WTC11 (cell line): ENCODE data around the gene CCDC152. TPM values are rescaled to one million over a fixed set of nuclear protein-coding genes. Genes with fewer than 3 reads are reported as not detected.

Experiments
- ATAC-seq: fragments of 200-7000 bp; cut with Tn5 transposase; 2 replicates; pipeline ENCODE4 v1.10.0; 2021; ENCODE audit warnings: mild to moderate bottlenecking, moderate library complexity
- CTCF ChIA-PET: fragments of 300-600 bp; sonication (Branson Sonifier 250); formaldehyde crosslinking; loops from one replicate; lab custom pipeline; 2021; ENCODE audit warnings: antibody characterized with exemption; lab: Charles Lee
- POLR2A ChIA-PET: fragments of 350-600 bp; sonication (Branson Sonifier 250); formaldehyde crosslinking; loops from one replicate; lab custom pipeline; 2021; ENCODE audit warnings: antibody characterized with exemption; lab: Charles Lee
- DNase-seq: peaks from one replicate; pipeline ENCODE4 v3.0.0; 2021; ENCODE audit warnings: low spot score
- H3K27ac Mint-ChIP-seq: 2 replicates; pipeline ENCODE4 v1.8.0; 2021; ENCODE audit warnings: mixed read lengths
- H3K27me3 Mint-ChIP-seq: 2 replicates; pipeline ENCODE4 v1.8.0; 2021; ENCODE audit warnings: low read depth, mild to moderate bottlenecking, moderate library complexity, mixed read lengths
- H3K36me3 Mint-ChIP-seq: 2 replicates; pipeline ENCODE4 v1.8.0; 2021; ENCODE audit warnings: mixed read lengths
- H3K4me1 Mint-ChIP-seq: 2 replicates; pipeline ENCODE4 v1.8.0; 2022; ENCODE audit warnings: mixed read lengths
- H3K4me3 Mint-ChIP-seq: 2 replicates; pipeline ENCODE4 v1.8.0; 2021; ENCODE audit warnings: mild to moderate bottlenecking, moderate library complexity, mixed read lengths
- H3K9me3 Mint-ChIP-seq: 2 replicates; pipeline ENCODE4 v1.8.0; 2021; ENCODE audit warnings: mixed read lengths
- CREB1 ChIP-seq: sonication (generic); formaldehyde crosslinking; IDR thresholded peaks from 2 replicates; pipeline ENCODE4 v1.8.0; 2023; ENCODE audit warnings: mild to moderate bottlenecking, missing genetic modification reagents
- E2F5 ChIP-seq: sonication (generic); formaldehyde crosslinking; IDR thresholded peaks from 2 replicates; pipeline ENCODE4 v1.8.1; 2022; ENCODE audit warnings: mild to moderate bottlenecking, moderate library complexity, missing genetic modification reagents
- EMX1 ChIP-seq: fragments of 250-450 bp; sonication (Bioruptor Pico); IDR thresholded peaks from 2 replicates; pipeline ENCODE4 v1.8.0; 2021; ENCODE audit warnings: mild to moderate bottlenecking
- ETV6 ChIP-seq: sonication (generic); formaldehyde crosslinking; IDR thresholded peaks from 2 replicates; pipeline ENCODE4 v1.8.1; 2022; ENCODE audit warnings: mild to moderate bottlenecking, missing genetic modification reagents
- FOXP1 ChIP-seq: sonication (generic); formaldehyde crosslinking; IDR thresholded peaks from 2 replicates; pipeline ENCODE4 v1.8.0; 2022; ENCODE audit warnings: missing genetic modification reagents, mild to moderate bottlenecking, moderate library complexity, borderline replicate concordance
- IRF1 ChIP-seq: sonication (generic); formaldehyde crosslinking; IDR thresholded peaks from 2 replicates; pipeline ENCODE4 v1.8.0; 2023; ENCODE audit warnings: missing genetic modification reagents
- JAZF1 ChIP-seq: fragments of 250-450 bp; sonication (Bioruptor Pico); IDR thresholded peaks from 2 replicates; pipeline ENCODE4 v1.9.0; 2021; ENCODE audit warnings: moderate library complexity, mild to moderate bottlenecking, inconsistent platforms
- JUN ChIP-seq: sonication (generic); formaldehyde crosslinking; IDR thresholded peaks from 2 replicates; pipeline ENCODE4 v1.8.0; 2023; ENCODE audit warnings: mild to moderate bottlenecking, missing genetic modification reagents
- KAT7 ChIP-seq: sonication (generic); formaldehyde crosslinking; IDR thresholded peaks from 2 replicates; pipeline ENCODE4 v1.8.1; 2023; ENCODE audit warnings: missing genetic modification reagents, mild to moderate bottlenecking, borderline replicate concordance
- SMAD3 ChIP-seq: sonication (generic); formaldehyde crosslinking; IDR thresholded peaks from 2 replicates; pipeline ENCODE4 v1.8.0; 2022; ENCODE audit warnings: missing genetic modification reagents, mild to moderate bottlenecking, borderline replicate concordance
- TCF7 ChIP-seq: sonication (generic); formaldehyde crosslinking; IDR thresholded peaks from 2 replicates; pipeline ENCODE4 v1.8.0; 2022; ENCODE audit warnings: mild to moderate bottlenecking, low read depth, missing genetic modification reagents, moderate library complexity
- ZNF396 ChIP-seq: fragments of 250-450 bp; sonication (Bioruptor Pico); IDR thresholded peaks from 2 replicates; pipeline ENCODE4 v1.8.0; 2021; ENCODE audit warnings: mild to moderate bottlenecking, moderate library complexity, borderline replicate concordance
- ZNF416 ChIP-seq: fragments of 250-450 bp; sonication (Bioruptor Pico); IDR thresholded peaks from 2 replicates; pipeline ENCODE4 v1.9.0; 2021; ENCODE audit warnings: mild to moderate bottlenecking, inconsistent platforms
- total RNA-seq: library from RNA; stranded (reverse); gene quantifications from 3 replicates; pipeline ENCODE4 v1.2.3, GENCODE V29; 2021
- TF ChIP-seq, protein P1 (sequence below): sonication (generic); formaldehyde crosslinking; IDR thresholded peaks from 2 replicates; pipeline ENCODE4 v1.8.0; 2022; ENCODE audit warnings: mild to moderate bottlenecking, missing genetic modification reagents
- TF ChIP-seq, protein P2 (sequence below): sonication (generic); formaldehyde crosslinking; IDR thresholded peaks from 2 replicates; pipeline ENCODE4 v1.8.0; 2022; ENCODE audit warnings: mild to moderate bottlenecking, missing genetic modification reagents
- TF ChIP-seq, protein P3 (sequence below): sonication (generic); formaldehyde crosslinking; IDR thresholded peaks from 2 replicates; pipeline ENCODE4 v1.8.1; 2022; ENCODE audit warnings: mild to moderate bottlenecking, missing genetic modification reagents, moderate library complexity, borderline replicate concordance

The CCDC152 gene
- total RNA-seq, 1 experiment from 2014 or later, result 15.1 TPM

DNA sequence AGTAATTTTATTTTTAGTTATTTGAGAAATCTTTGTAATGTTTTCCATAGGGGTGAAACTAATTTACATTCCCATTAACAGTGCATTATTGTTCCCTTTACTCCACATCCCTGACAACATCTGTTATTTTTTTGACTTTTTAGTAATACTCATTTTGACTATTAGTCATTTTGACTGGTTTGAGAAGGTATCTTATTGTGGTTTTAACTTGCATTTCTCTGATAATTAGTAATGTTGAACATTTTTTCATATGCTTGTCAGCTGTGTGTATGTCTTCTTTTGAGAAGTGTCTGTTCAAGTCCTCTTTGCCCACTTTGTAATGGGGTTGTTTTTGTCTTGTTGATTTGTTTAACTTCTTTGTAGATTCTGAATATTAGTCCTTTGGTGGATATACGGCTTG, 27.5 kb downstream of the CCDC152 start:
- Mint-ChIP-seq H3K27ac (no peak overlapping the region), H3K36me3 (peaks cover 38% of the 10 kb centered on the region), H3K4me3 (no peak overlapping the region), H3K9me3 (peaks cover 38% of the 10 kb centered on the region), H3K4me1 (0 out of 2 replicates have a peak, but pooled peaks cover 7% of the 10 kb centered on the region), H3K27me3 (no peaks in the 10 kb centered on the region)
- TF ChIP-seq CREB1 (CRISPR knock-in tag) (no peak), JAZF1 (CRISPR knock-in tag) (no peak), JUN (CRISPR knock-in tag) (no peak), ZNF416 (CRISPR knock-in tag) (no peak), E2F5 (no peak), ETV6 (CRISPR knock-in tag) (no peak), EMX1 (CRISPR knock-in tag) (no peak), KAT7 (CRISPR knock-in tag) (no peak), IRF1 (CRISPR knock-in tag) (no peak), SMAD3 (CRISPR knock-in tag) (no peak)
- TF ChIP-seq, protein P1, sequence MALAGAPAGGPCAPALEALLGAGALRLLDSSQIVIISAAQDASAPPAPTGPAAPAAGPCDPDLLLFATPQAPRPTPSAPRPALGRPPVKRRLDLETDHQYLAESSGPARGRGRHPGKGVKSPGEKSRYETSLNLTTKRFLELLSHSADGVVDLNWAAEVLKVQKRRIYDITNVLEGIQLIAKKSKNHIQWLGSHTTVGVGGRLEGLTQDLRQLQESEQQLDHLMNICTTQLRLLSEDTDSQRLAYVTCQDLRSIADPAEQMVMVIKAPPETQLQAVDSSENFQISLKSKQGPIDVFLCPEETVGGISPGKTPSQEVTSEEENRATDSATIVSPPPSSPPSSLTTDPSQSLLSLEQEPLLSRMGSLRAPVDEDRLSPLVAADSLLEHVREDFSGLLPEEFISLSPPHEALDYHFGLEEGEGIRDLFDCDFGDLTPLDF, result no peak
- TF ChIP-seq, protein P2, sequence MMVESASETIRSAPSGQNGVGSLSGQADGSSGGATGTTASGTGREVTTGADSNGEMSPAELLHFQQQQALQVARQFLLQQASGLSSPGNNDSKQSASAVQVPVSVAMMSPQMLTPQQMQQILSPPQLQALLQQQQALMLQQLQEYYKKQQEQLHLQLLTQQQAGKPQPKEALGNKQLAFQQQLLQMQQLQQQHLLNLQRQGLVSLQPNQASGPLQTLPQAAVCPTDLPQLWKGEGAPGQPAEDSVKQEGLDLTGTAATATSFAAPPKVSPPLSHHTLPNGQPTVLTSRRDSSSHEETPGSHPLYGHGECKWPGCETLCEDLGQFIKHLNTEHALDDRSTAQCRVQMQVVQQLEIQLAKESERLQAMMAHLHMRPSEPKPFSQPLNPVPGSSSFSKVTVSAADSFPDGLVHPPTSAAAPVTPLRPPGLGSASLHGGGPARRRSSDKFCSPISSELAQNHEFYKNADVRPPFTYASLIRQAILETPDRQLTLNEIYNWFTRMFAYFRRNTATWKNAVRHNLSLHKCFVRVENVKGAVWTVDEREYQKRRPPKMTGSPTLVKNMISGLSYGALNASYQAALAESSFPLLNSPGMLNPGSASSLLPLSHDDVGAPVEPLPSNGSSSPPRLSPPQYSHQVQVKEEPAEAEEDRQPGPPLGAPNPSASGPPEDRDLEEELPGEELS (CRISPR knock-in tag), result no peak
- TF ChIP-seq, protein P3, sequence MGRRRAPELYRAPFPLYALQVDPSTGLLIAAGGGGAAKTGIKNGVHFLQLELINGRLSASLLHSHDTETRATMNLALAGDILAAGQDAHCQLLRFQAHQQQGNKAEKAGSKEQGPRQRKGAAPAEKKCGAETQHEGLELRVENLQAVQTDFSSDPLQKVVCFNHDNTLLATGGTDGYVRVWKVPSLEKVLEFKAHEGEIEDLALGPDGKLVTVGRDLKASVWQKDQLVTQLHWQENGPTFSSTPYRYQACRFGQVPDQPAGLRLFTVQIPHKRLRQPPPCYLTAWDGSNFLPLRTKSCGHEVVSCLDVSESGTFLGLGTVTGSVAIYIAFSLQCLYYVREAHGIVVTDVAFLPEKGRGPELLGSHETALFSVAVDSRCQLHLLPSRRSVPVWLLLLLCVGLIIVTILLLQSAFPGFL, result no peak
- ATAC-seq (no peak), DNase-seq (no peak)
- ChIA-PET POLR2A (no interaction called here), CTCF (interaction anchor here (0.8 kb wide), 1 partner anchor 283 kb away, joined by 3 read pairs; no protein-coding TSS in a partner anchor)

GRCh38 chr5:42785756-42786155, 29.1 kb downstream of the CCDC152 start:
- Mint-ChIP-seq H3K4me3 (no peak overlapping the region), H3K36me3 (peaks cover 49% of the 10 kb centered on the region), H3K9me3 (peaks cover 52% of the 10 kb centered on the region), H3K27me3 (no peaks in the 10 kb centered on the region), H3K27ac (no peak overlapping the region), H3K4me1 (0 out of 2 replicates have a peak, but pooled peaks cover 3% of the 10 kb centered on the region)
- TF ChIP-seq FOXP1, result no peak
- TF ChIP-seq ZNF396, result no peak
- no peak for TF ChIP-seq TCF7
- TF ChIP-seq, protein P2 (CRISPR knock-in tag), result no peak
- ATAC-seq (no peak), DNase-seq (no peak)
- ChIA-PET CTCF (no interaction called here), POLR2A (no interaction called here)
